Panc1 (cell line): ENCODE results near the gene RIN2. TPM values are rescaled to one million over a fixed set of nuclear protein-coding genes. Genes with fewer than 3 reads are reported as not detected.

Experiments used
- ATAC-seq: fragments of 200-7000 bp; cut with Tn5 transposase; 2 replicates; pipeline ENCODE4 v1.9.1; 2020; ENCODE audit warnings: mild to moderate bottlenecking, moderate library complexity
- BruUV-seq: library from RNA; stranded (reverse); fragments of 400-500 nt; replicated peaks from 2 replicates; lab custom pipeline; 2021; lab: Mats Ljungman, UMichigan
- CTCF ChIA-PET: fragments of 300-600 bp; sonication (Branson Sonifier 250); formaldehyde crosslinking; loops from one replicate; lab custom pipeline; 2022; ENCODE audit warnings: antibody characterized with exemption; lab: Charles Lee
- POLR2A ChIA-PET: fragments of 300-600 bp; sonication (Branson Sonifier 250); formaldehyde crosslinking; loops from one replicate; lab custom pipeline; 2022; ENCODE audit warnings: antibody characterized with exemption; lab: Charles Lee
- DNase-seq: peaks from one replicate; pipeline ENCODE4 v3.0.0-alpha.2; 2010; ENCODE audit warnings: low read depth, low spot score
- H3K27ac ChIP-seq: 2 replicates; pipeline ENCODE4 v1.5.1; 2011; ENCODE audit warnings: mild to moderate bottlenecking, low read length, inconsistent platforms
- H3K27me3 ChIP-seq: fragments of 200-500 bp; sonication (Bioruptor generic); 2 replicates; pipeline ENCODE4 v1.6.0; 2014; ENCODE audit warnings: low read length, inconsistent platforms; ENCODE audit not compliant: control insufficient read depth, insufficient read depth
- H3K36me3 ChIP-seq: fragments of 200-500 bp; sonication (Bioruptor generic); 2 replicates; pipeline ENCODE4 v1.5.1; 2014; ENCODE audit warnings: inconsistent platforms, mild to moderate bottlenecking, low read length, moderate library complexity; ENCODE audit not compliant: control insufficient read depth, insufficient read depth
- H3K4me1 ChIP-seq: 2 replicates; pipeline ENCODE4 v1.5.1; 2011; ENCODE audit warnings: inconsistent platforms, mild to moderate bottlenecking, low read length, moderate library complexity; ENCODE audit not compliant: control insufficient read depth, insufficient read depth
- H3K4me3 ChIP-seq, 2 experiments: 2 replicates each; pipeline ENCODE4 v1.5.1; 2011 to 2012; ENCODE audit warnings: low read depth in 2 of 2, low read length in 2 of 2, mild to moderate bottlenecking in 2 of 2, inconsistent platforms in 1 of 2, moderate library complexity in 1 of 2
- H3K9me3 ChIP-seq: fragments of 200-500 bp; sonication (Bioruptor generic); 2 replicates; pipeline ENCODE4 v1.5.1; 2014; ENCODE audit warnings: low read depth, mild to moderate bottlenecking, inconsistent platforms, low read length, moderate library complexity; ENCODE audit not compliant: control insufficient read depth, insufficient read depth
- POLR2AphosphoS5 ChIP-seq: IDR thresholded peaks from 2 replicates; pipeline ENCODE4 v1.6.1; 2012; ENCODE audit warnings: mild to moderate bottlenecking, low read depth, low read length, moderate library complexity
- SIN3A ChIP-seq: IDR thresholded peaks from 2 replicates; pipeline ENCODE4 v1.6.1; 2012; ENCODE audit warnings: low read depth, mild to moderate bottlenecking, low read length, moderate library complexity, borderline replicate concordance; ENCODE audit not compliant: insufficient read depth
- TCF7L2 ChIP-seq: IDR thresholded peaks from 2 replicates; pipeline ENCODE4 v1.6.1; 2011; ENCODE audit warnings: mild to moderate bottlenecking, low read depth, low read length, inconsistent platforms
- in situ Hi-C: cut with HindIII; loops from 2 replicates; pipeline ENCODE4 v1.10.0; 2016; ENCODE audit warnings: low sequenced_read_pairs, low pct_unique_long_range_greater_than_20kb
- intact Hi-C: fragments of 100-400 bp; cut with micrococcal nuclease; formaldehyde crosslinking; loops from one replicate; pipeline ENCODE4 v1.10.0; 2022; ENCODE audit not compliant: unreplicated experiment
- total RNA-seq: library from RNA; stranded (reverse); gene quantifications from one replicate; pipeline ENCODE4 v1.2.1, GENCODE V29; 2021; ENCODE audit not compliant: unreplicated experiment
- TF ChIP-seq, protein P1 (sequence below), 2 experiments: IDR thresholded peaks; 2 replicates each; pipeline ENCODE4 v1.6.1; 2011 to 2012; ENCODE audit warnings: low read depth in 2 of 2, control low read depth in 1 of 2, low read length in 1 of 2, mild to moderate bottlenecking in 1 of 2, moderate library complexity in 1 of 2; ENCODE audit not compliant: insufficient read depth in 1 of 2
- TF ChIP-seq, protein P2 (sequence below): fragments of 450-650 bp; IDR thresholded peaks from 2 replicates; pipeline ENCODE4 v1.5.1; 2017; ENCODE audit warnings: mild to moderate bottlenecking

RIN2 gene
- total RNA-seq, 1 experiment from 2014 or later, result 25.0 TPM

DNA sequence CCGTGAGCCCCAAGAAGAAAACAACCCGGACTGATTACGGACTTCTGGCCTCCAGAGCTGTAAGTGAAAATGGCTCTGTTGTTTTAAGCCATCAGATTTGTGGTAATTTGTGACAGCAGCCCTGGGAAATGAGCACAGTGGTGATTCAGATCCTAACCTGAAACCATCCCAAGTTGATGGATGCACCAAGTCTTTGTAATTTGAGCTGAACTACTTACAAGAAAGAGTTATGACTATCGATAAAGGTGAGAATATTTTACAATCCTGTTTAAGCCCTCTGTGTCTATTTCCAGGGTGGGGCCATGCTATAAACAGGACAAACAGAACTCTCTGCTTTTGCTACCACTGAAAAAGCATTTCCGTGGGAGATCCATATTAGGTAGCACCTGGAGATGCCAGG lies 19.1 kb upstream of the RIN2 start:
- TF ChIP-seq, protein P1, sequence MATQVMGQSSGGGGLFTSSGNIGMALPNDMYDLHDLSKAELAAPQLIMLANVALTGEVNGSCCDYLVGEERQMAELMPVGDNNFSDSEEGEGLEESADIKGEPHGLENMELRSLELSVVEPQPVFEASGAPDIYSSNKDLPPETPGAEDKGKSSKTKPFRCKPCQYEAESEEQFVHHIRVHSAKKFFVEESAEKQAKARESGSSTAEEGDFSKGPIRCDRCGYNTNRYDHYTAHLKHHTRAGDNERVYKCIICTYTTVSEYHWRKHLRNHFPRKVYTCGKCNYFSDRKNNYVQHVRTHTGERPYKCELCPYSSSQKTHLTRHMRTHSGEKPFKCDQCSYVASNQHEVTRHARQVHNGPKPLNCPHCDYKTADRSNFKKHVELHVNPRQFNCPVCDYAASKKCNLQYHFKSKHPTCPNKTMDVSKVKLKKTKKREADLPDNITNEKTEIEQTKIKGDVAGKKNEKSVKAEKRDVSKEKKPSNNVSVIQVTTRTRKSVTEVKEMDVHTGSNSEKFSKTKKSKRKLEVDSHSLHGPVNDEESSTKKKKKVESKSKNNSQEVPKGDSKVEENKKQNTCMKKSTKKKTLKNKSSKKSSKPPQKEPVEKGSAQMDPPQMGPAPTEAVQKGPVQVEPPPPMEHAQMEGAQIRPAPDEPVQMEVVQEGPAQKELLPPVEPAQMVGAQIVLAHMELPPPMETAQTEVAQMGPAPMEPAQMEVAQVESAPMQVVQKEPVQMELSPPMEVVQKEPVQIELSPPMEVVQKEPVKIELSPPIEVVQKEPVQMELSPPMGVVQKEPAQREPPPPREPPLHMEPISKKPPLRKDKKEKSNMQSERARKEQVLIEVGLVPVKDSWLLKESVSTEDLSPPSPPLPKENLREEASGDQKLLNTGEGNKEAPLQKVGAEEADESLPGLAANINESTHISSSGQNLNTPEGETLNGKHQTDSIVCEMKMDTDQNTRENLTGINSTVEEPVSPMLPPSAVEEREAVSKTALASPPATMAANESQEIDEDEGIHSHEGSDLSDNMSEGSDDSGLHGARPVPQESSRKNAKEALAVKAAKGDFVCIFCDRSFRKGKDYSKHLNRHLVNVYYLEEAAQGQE (IDR thresholded peaks at IDR 0.05; ENCODE audit: insufficient read depth in 1 of 2, low read depth in 2 of 2, low read length in 1 of 2), result no peak
- TF ChIP-seq, protein P2, sequence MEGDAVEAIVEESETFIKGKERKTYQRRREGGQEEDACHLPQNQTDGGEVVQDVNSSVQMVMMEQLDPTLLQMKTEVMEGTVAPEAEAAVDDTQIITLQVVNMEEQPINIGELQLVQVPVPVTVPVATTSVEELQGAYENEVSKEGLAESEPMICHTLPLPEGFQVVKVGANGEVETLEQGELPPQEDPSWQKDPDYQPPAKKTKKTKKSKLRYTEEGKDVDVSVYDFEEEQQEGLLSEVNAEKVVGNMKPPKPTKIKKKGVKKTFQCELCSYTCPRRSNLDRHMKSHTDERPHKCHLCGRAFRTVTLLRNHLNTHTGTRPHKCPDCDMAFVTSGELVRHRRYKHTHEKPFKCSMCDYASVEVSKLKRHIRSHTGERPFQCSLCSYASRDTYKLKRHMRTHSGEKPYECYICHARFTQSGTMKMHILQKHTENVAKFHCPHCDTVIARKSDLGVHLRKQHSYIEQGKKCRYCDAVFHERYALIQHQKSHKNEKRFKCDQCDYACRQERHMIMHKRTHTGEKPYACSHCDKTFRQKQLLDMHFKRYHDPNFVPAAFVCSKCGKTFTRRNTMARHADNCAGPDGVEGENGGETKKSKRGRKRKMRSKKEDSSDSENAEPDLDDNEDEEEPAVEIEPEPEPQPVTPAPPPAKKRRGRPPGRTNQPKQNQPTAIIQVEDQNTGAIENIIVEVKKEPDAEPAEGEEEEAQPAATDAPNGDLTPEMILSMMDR, result no peak
- no peak for TF ChIP-seq POLR2AphosphoS5
- TF ChIP-seq TCF7L2, result no peak
- TF ChIP-seq SIN3A, result no peak
- ChIA-PET CTCF (no interaction called here), POLR2A (no interaction called here)
- Histone ChIP-seq H3K36me3 (no peaks in the 10 kb centered on the region), H3K27ac (no peak overlapping the region), H3K4me3 (no peak overlapping the region), H3K4me1 (peaks cover 18% of the 10 kb centered on the region), H3K9me3 (no peaks in the 10 kb centered on the region), H3K27me3 (no peaks in the 10 kb centered on the region)
- intact Hi-C loops, result no loop called here
- in situ Hi-C loops, result no loop called here
- DNase-seq (no peak), ATAC-seq (no peak)
- no TSS peak for BruUV-seq

DNA sequence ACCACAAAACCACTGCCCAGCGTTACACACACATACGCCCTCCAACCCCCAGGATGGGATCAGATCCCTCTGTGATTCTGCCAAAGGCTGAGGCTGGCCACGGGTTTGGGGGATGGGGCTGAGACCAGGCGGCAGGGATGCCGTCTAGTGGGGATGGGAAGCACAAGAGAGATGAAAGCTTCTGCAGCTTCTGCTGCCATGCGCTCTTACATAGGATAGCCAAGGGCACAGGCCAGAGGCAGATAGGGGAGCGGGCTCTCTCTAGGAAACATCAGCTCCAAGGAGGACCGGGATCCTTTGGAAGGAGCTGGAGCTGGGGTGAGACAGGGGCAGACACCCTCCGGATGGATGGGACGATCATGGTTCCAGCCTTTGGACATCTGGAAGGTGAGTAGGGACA lies 18.7 kb upstream of the RIN2 start:
- TF ChIP-seq, protein P2, result no peak
- TF ChIP-seq, protein P1 (IDR thresholded peaks at IDR 0.05; ENCODE audit: insufficient read depth in 1 of 2, low read depth in 2 of 2, low read length in 1 of 2), result no peak
- no peak for TF ChIP-seq SIN3A
- no peak for TF ChIP-seq POLR2AphosphoS5
- no peak for TF ChIP-seq TCF7L2
- DNase-seq (no peak), ATAC-seq (no peak)
- no peaks in the 10 kb centered on the region for H3K9me3 ChIP-seq
- no peaks in the 10 kb centered on the region for H3K27me3 ChIP-seq
- ChIA-PET CTCF (no interaction called here), POLR2A (no interaction called here)
- peaks cover 18% of the 10 kb centered on the region for H3K4me1 ChIP-seq
- in situ Hi-C loops, result no loop called here
- BruUV-seq, result no TSS peak
- no peaks in the 10 kb centered on the region for H3K36me3 ChIP-seq
- no peak overlapping the region for H3K27ac ChIP-seq
- no peak overlapping the region for H3K4me3 ChIP-seq
- intact Hi-C loops, result no loop called here
